Choroid plexus epithelial cell (primary cell): ENCODE results near the gene DCAF6.
A peak's percentile ranks its signal among the peaks of the same experiment; 100 is the strongest.

Source experiments
- DNase-seq: peaks from one replicate; pipeline ENCODE4 v3.0.0-alpha.2; 2010; ENCODE audit warnings: low read depth
- H3K4me3 ChIP-seq: 2 replicates; pipeline ENCODE4 v1.5.1; 2011; ENCODE audit warnings: low read depth, mild to moderate bottlenecking, control low read depth, low read length, moderate library complexity
- CTCF ChIP-seq: conservative IDR thresholded peaks from 2 replicates; pipeline ENCODE4 v1.5.1; 2011; ENCODE audit warnings: low read depth, mild to moderate bottlenecking, control low read depth, inconsistent platforms, low read length, moderate library complexity

Gene DCAF6

GRCh38 chr1:168110896-168111545, 174.5 kb downstream of the DCAF6 start:
- no peak for DNase-seq
- no peak overlapping the region for H3K4me3 ChIP-seq
- no peak for TF ChIP-seq CTCF

GRCh38 chr1:168112673-168113305, 176.3 kb downstream of the DCAF6 start:
- peak; percentile 83 for DNase-seq
- no peak for TF ChIP-seq CTCF

GRCh38 chr1:168114845-168115244, 178.4 kb downstream of the DCAF6 start:
- no peak for DNase-seq
- no peak overlapping the region for H3K4me3 ChIP-seq
- TF ChIP-seq CTCF, result no peak

More at GRCh38 chr1:168112673-168113305, 176.3 kb downstream of the DCAF6 start:
- H3K4me3 ChIP-seq, result no peak overlapping the region

GRCh38 chr1:168116327-168116799, 179.9 kb downstream of the DCAF6 start:
- TF ChIP-seq CTCF, result no peak
- no peak for DNase-seq
- H3K4me3 ChIP-seq, result no peak overlapping the region

- H3K4me3 ChIP-seq, result no peak overlapping the region
- no peak for DNase-seq
- no peak for TF ChIP-seq CTCF
Observed at GRCh38 chr1:168119750-168120149, 183.3 kb downstream of the DCAF6 start.

- no peak for TF ChIP-seq CTCF
- H3K4me3 ChIP-seq, result no peak overlapping the region
- DNase-seq, result peak; percentile 53
Observed at GRCh38 chr1:168121401-168122011, 185.0 kb downstream of the DCAF6 start.

GRCh38 chr1:168125051-168125450, 188.6 kb downstream of the DCAF6 start:
- TF ChIP-seq CTCF, result no peak
- no peak for DNase-seq
- no peak overlapping the region for H3K4me3 ChIP-seq
